T47D (cell line): Measurements from ENCODE around the gene SEL1L2.
A peak's percentile ranks its signal among the peaks of the same experiment; 100 is the strongest.

Experiments
- DNase-seq, 2 experiments: peaks; one replicate each; pipeline versions ENCODE4 v3.0.0 to v3.0.0-alpha.2; 2011 to 2012; ENCODE audit warnings: low read depth in 1 of 2, low spot score in 1 of 2
- JUND ChIP-seq: IDR thresholded peaks from 2 replicates; pipeline ENCODE4 v1.6.1; 2012; ENCODE audit warnings: low read depth
- in situ Hi-C: cut with HindIII; loops from 2 replicates; pipeline ENCODE4 v1.10.0; 2016; ENCODE audit warnings: low sequenced_read_pairs, low pct_unique_long_range_greater_than_20kb

Gene SEL1L2

GRCh38 chr20:13960525-13960924 lies 29.9 kb downstream of the SEL1L2 start:
- no peak for TF ChIP-seq JUND
- in situ Hi-C loops, result no loop called here

GRCh38 chr20:13960119-13960518 lies 30.3 kb downstream of the SEL1L2 start:
- no peak for DNase-seq
- in situ Hi-C loops, result no loop called here
- TF ChIP-seq JUND, result no peak

More at GRCh38 chr20:13960525-13960924, 29.9 kb downstream of the SEL1L2 start:
- no peak for DNase-seq

GRCh38 chr20:13953227-13953626 lies 37.2 kb downstream of the SEL1L2 start:
- no peak for DNase-seq
- in situ Hi-C loops, result no loop called here
- TF ChIP-seq JUND, result no peak

- no peak for TF ChIP-seq JUND
- in situ Hi-C loops, result no loop called here
- DNase-seq, result no peak
Measured at GRCh38 chr20:13947719-13948118, 42.7 kb downstream of the SEL1L2 start.

GRCh38 chr20:13941031-13941430 lies 49.4 kb downstream of the SEL1L2 start:
- TF ChIP-seq JUND, result no peak
- no peak for DNase-seq
- in situ Hi-C loops, result no loop called here

GRCh38 chr20:13936781-13937576 lies 53.4 kb downstream of the SEL1L2 start:
- no peak for DNase-seq
- in situ Hi-C loops, result no loop called here
- no peak for TF ChIP-seq JUND

DNA sequence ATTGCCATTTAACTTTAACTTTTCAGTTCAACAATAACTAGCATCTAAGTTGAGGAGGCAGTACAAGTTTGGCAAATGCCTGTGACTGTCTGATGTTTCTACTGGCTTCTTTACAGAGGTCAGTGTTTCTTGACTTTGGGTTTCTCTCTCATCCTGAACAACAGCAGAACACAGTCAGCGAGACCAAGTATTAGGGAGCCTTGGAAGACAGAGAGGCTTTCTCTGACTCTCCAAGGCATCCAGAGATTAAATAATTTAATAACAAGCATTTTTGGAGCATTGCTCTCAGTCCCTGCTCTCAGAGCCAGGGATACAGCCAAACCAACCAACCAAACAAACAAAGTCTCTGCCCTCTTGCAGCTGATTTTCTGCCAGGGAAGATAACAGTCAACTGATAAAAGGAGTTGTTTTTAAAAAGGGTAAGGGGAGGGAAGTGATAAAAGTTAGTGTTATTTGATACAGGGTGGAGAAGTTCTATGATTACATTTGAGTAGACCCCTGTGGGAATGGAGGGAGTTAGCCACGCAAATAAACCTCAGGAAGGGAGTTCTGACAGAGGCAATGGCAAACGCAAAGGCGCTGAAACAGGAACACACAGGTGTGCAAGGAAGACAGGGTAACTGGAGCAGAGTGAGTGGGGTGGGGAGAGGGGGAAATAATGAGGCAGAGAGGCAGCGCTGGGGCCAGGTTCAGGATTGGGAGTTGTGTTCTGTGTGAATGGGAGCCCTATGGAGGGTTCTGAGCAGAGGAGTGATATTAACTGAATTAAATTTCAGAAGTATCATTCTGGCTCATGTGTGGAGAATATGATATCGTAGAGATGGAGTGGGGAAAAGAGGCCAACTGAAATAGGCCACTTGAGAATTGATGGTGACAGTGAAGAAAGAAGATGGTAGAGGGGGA lies 55.2 kb downstream of the SEL1L2 start:
- in situ Hi-C loops, result no loop called here
- no peak for TF ChIP-seq JUND
- no peak for DNase-seq

DNA sequence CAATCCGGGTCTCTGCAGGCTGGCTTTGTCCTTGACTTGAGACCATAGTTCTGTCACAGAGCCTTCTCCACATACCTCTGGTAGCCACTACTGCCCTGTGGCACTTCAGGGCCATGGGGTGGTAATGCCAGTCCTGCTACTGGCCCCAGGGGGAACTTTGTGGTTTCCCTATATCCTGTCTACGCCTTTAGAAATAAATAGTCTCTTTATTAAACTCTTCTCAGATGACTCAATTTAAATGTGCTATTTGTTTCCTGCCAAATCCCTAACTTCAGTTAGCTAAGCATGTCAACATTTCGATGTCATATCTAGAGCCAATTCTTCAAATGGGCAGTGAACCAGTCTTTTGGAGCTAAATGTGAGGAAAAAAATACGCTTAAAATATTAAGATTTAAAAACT lies 60.1 kb downstream of the SEL1L2 start:
- DNase-seq, result no peak
- in situ Hi-C loops, result no loop called here
- no peak for TF ChIP-seq JUND

GRCh38 chr20:13929836-13930235 lies 60.6 kb downstream of the SEL1L2 start:
- no peak for TF ChIP-seq JUND
- in situ Hi-C loops, result no loop called here
- no peak for DNase-seq

GRCh38 chr20:13928901-13929300 lies 61.5 kb downstream of the SEL1L2 start:
- no peak for DNase-seq
- TF ChIP-seq JUND, result no peak
- in situ Hi-C loops, result no loop called here

- no peak for TF ChIP-seq JUND
- no peak for DNase-seq
- in situ Hi-C loops, result no loop called here
Measured at GRCh38 chr20:13927171-13927570, 63.2 kb downstream of the SEL1L2 start.

- TF ChIP-seq JUND, result no peak
Measured at GRCh38 chr20:13922241-13922640, 68.2 kb downstream of the SEL1L2 start.

DNA sequence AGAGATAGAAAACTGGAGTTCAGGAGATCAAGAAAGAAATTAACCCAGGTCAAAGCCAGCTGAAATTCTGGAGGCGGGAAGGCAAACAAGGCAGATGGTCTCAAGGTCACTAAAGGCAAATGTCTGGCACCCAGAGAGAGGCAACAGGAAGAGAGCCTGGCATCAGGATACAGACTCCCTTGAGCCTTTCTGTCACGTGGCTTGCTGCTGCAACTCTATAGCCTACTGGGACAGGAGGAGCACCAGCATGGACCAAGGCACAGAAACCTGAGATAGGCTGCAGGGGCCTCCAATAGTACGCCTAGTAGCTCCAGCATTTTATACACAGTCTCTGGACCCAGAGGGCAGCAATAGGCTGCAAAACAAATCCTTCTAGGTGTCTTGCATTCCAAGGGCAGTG lies 75.1 kb downstream of the SEL1L2 start:
- peak in 1 of 2 experiments; percentile 17 for DNase-seq
- TF ChIP-seq JUND, result no peak
- in situ Hi-C loops, result no loop called here

More at GRCh38 chr20:13922241-13922640, 68.2 kb downstream of the SEL1L2 start:
- in situ Hi-C loops, result no loop called here
- no peak for DNase-seq

- in situ Hi-C loops, result no loop called here
- no peak for DNase-seq
- TF ChIP-seq JUND, result no peak
Measured at GRCh38 chr20:13913572-13913971, 76.8 kb downstream of the SEL1L2 start.
